SKM-1 treated with dmso at 0.1 percent for 144 hours (cell line): ENCODE data around the gene SLC38A5.
"Not testable (repeated sequence)": the region's sequence is repeated elsewhere in the genome, so short reads cannot be mapped to it uniquely, and the experiment has no call there.

Experiments
- DNase-seq: peaks from one replicate; lab custom pipeline; 2025; ENCODE audit not compliant: unreplicated experiment; lab: John Stamatoyannopoulos, UW

SLC38A5 gene

GRCh38 chrX:48468693-48469691 lies 1.1 kb downstream of the SLC38A5 start:
- no peak for DNase-seq

- no peak for DNase-seq
Measured at GRCh38 chrX:48468247-48468671, 1.8 kb downstream of the SLC38A5 start.

- no peak for DNase-seq
Measured at GRCh38 chrX:48467281-48467761, 2.7 kb downstream of the SLC38A5 start.

- DNase-seq: no peak
Measured at GRCh38 chrX:48466696-48467095, 3.4 kb downstream of the SLC38A5 start.

GRCh38 chrX:48465336-48465933 lies 4.6 kb downstream of the SLC38A5 start:
- no peak for DNase-seq

- no peak for DNase-seq
Measured at GRCh38 chrX:48461830-48462229, 8.2 kb downstream of the SLC38A5 start.

- no peak for DNase-seq
Measured at GRCh38 chrX:48460606-48461005, 9.5 kb downstream of the SLC38A5 start.

GRCh38 chrX:48460031-48460430 lies 10.0 kb downstream of the SLC38A5 start:
- no peak for DNase-seq

GRCh38 chrX:48459483-48459882 lies 10.6 kb downstream of the SLC38A5 start:
- no peak for DNase-seq

GRCh38 chrX:48458711-48459110 lies 11.3 kb downstream of the SLC38A5 start:
- no peak for DNase-seq

- DNase-seq: no peak
Measured at GRCh38 chrX:48456628-48457331, 13.3 kb downstream of the SLC38A5 start.

- no peak for DNase-seq
Measured at GRCh38 chrX:48451708-48452107, 18.4 kb downstream of the SLC38A5 start.

- DNase-seq: no peak
Measured at GRCh38 chrX:48450076-48450475, 20.0 kb downstream of the SLC38A5 start.

- DNase-seq: not testable (repeated sequence)
Measured at GRCh38 chrX:48447201-48447600, 22.9 kb downstream of the SLC38A5 start.

- not testable (repeated sequence) for DNase-seq
Measured at GRCh38 chrX:48433713-48434112, 36.3 kb downstream of the SLC38A5 start.

- DNase-seq: not testable (repeated sequence)
Measured at GRCh38 chrX:48430166-48430565, 39.9 kb downstream of the SLC38A5 start.

GRCh38 chrX:48429606-48430005 lies 40.5 kb downstream of the SLC38A5 start:
- DNase-seq: not testable (repeated sequence)

- not testable (repeated sequence) for DNase-seq
Measured at GRCh38 chrX:48427027-48427716, 42.9 kb downstream of the SLC38A5 start.

- DNase-seq: not testable (repeated sequence)
Measured at GRCh38 chrX:48411860-48412259, 58.2 kb downstream of the SLC38A5 start, which contains the start of gene SSX4B. Gene SSX4B (minus strand): TSS chrX:48411960. CDS start chrX:48411372, 588 bp downstream.
